ENCODE measurements around the gene C19orf53. TPM values are rescaled to one million over a fixed set of nuclear protein-coding genes. Genes with fewer than 3 reads are reported as not detected.

C19orf53 gene
- total RNA-seq, 1 experiment from 2014 or later, result 115 TPM

GRCh38 chr19:13812544-13812943 is 38.3 kb downstream of the C19orf53 start:
- no TSS peak for BruUV-seq (replicated peaks)
- no peak for TF ChIP-seq CEBPB (IDR thresholded peaks at IDR 0.05; ENCODE audit: low read depth)
- no peak for TF ChIP-seq SRF (IDR thresholded peaks at IDR 0.05; ENCODE audit: low read depth)
- TF ChIP-seq ZBTB33 (IDR thresholded peaks at IDR 0.05; ENCODE audit: extremely low read depth, insufficient replicate concordance, low read length), result no peak
- no peak for TF ChIP-seq SIN3A (IDR thresholded peaks at IDR 0.05; ENCODE audit: low read depth)
- DNase-seq (ENCODE audit: low read depth, low spot score), result no peak
- POLR2A ChIA-PET, result no interaction called here
- CTCF ChIA-PET, result interaction anchor here (1.0 kb wide), 1 partner anchor 50 kb away, joined by 3 read pairs; no protein-coding TSS in a partner anchor
- ATAC-seq, result no peak
- H3K9me3 ChIP-seq (ENCODE audit: control insufficient read depth in 1 of 2, insufficient read depth in 1 of 2, low read depth in 1 of 2, low read length in 2 of 2), result no peaks in the 10 kb centered on the region
- intact Hi-C loops (cut with micrococcal nuclease), result no loop called here
- no peaks in the 10 kb centered on the region for H3K9me2 ChIP-seq (ENCODE audit: insufficient read depth)
- RAD21 ChIA-PET (ENCODE audit: low non-redundant PET in 1 of 2, low total read pairs in 2 of 2, uncharacterized antibody in 2 of 2, unreplicated experiment in 2 of 2), result no interaction called here
- H3K79me2 ChIP-seq (ENCODE audit: insufficient read depth, low read length), result no peaks in the 10 kb centered on the region
- no peaks in the 10 kb centered on the region for H3K27me3 ChIP-seq (ENCODE audit: insufficient read depth, low read length)
- no peaks in the 10 kb centered on the region for H4K20me1 ChIP-seq (ENCODE audit: insufficient read depth)
- 0 out of 2 replicates have a peak overlapping the region, but pooled peaks have one; percentile 12 for H3K4me2 ChIP-seq (ENCODE audit: low read length)
- no peak overlapping the region for H2AFZ ChIP-seq (ENCODE audit: low read depth, low read length, poor library complexity, severe bottlenecking)
- H3K36me3 ChIP-seq (ENCODE audit: control insufficient read depth in 1 of 2, insufficient read depth in 2 of 2, low read length in 2 of 2), result peaks cover 3 to 9% of the 10 kb centered on the region in 2 experiments; a peak in 2 of 4 replicates
- H3K9ac ChIP-seq (ENCODE audit: low read length), result no peak overlapping the region
- H3K4me1 ChIP-seq (ENCODE audit: control insufficient read depth in 1 of 2, insufficient read depth in 2 of 2, low read length in 2 of 2), result peaks cover 3 to 9% of the 10 kb centered on the region in 2 experiments; a peak in 3 of 4 replicates
- no peak overlapping the region for H3K27ac ChIP-seq (ENCODE audit: low read depth, low read length)
- H3K4me3 ChIP-seq (replicated peaks in 1 of 2; ENCODE audit: low read depth in 1 of 2, low read length in 2 of 2), result no peak overlapping the region

DNA sequence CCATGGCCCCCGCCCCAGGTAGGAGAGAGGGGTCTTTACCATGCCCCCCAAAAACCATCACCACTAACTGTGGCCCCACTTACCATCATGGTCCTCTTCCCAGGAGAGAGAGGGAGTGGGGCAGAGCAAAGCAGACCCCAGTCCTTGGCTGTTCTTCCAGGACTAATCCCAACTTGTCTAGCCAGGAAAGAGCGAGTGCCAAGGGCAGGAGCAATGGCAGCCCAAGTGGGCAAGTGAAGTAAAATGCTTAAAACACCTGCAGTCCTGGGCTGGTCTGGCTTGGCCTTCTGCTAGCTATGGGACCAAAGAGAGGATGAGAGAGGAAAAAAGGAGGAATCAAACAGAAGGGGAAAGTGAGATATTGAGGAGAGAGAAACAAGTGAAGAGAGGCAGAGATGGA is 38.9 kb downstream of the C19orf53 start:
- no peak overlapping the region for H3K4me3 ChIP-seq (replicated peaks in 1 of 2; ENCODE audit: low read depth in 1 of 2, low read length in 2 of 2)
- H3K36me3 ChIP-seq (ENCODE audit: control insufficient read depth in 1 of 2, insufficient read depth in 2 of 2, low read length in 2 of 2), result peaks cover 3 to 8% of the 10 kb centered on the region in 2 experiments; a peak in 2 of 4 replicates
- no peak overlapping the region for H2AFZ ChIP-seq (ENCODE audit: low read depth, low read length, poor library complexity, severe bottlenecking)
- no peak for TF ChIP-seq POLR2A (IDR thresholded peaks at IDR 0.05; ENCODE audit: borderline replicate concordance, extremely low read depth, insufficient read depth, insufficient read length)
- TF ChIP-seq FOSL1 (IDR thresholded peaks at IDR 0.05; ENCODE audit: low read depth), result no peak
- TF ChIP-seq ZNF274 (IDR thresholded peaks at IDR 0.05; ENCODE audit: low read depth, low read length), result no peak
- TF ChIP-seq POLR2AphosphoS5 (IDR thresholded peaks at IDR 0.05; ENCODE audit: low read depth, low read length), result no peak
- H3K4me2 ChIP-seq (ENCODE audit: low read length), result no peak overlapping the region
- H3K9me3 ChIP-seq (ENCODE audit: control insufficient read depth in 1 of 2, insufficient read depth in 1 of 2, low read depth in 1 of 2, low read length in 2 of 2), result no peaks in the 10 kb centered on the region
- RAD21 ChIA-PET (ENCODE audit: low non-redundant PET in 1 of 2, low total read pairs in 2 of 2, uncharacterized antibody in 2 of 2, unreplicated experiment in 2 of 2), result no interaction called here
- no peak overlapping the region for H3K27ac ChIP-seq (ENCODE audit: low read depth, low read length)
- CTCF ChIA-PET, result interaction anchor here (1.0 kb wide), 1 partner anchor 49 kb away, joined by 3 read pairs; no protein-coding TSS in a partner anchor
- H4K20me1 ChIP-seq (ENCODE audit: insufficient read depth), result no peaks in the 10 kb centered on the region
- H3K79me2 ChIP-seq (ENCODE audit: insufficient read depth, low read length), result no peaks in the 10 kb centered on the region
- POLR2A ChIA-PET, result no interaction called here
- DNase-seq (ENCODE audit: low read depth, low spot score), result no peak
- H3K9ac ChIP-seq (ENCODE audit: low read length), result no peak overlapping the region
- intact Hi-C loops (cut with micrococcal nuclease), result no loop called here
- no peaks in the 10 kb centered on the region for H3K27me3 ChIP-seq (ENCODE audit: insufficient read depth, low read length)
- BruUV-seq (replicated peaks), result no TSS peak
- H3K4me1 ChIP-seq (ENCODE audit: control insufficient read depth in 1 of 2, insufficient read depth in 2 of 2, low read length in 2 of 2), result peaks cover 3 to 12% of the 10 kb centered on the region in 2 experiments; a peak in 3 of 4 replicates
- no peak for ATAC-seq
- H3K9me2 ChIP-seq (ENCODE audit: insufficient read depth), result no peaks in the 10 kb centered on the region

All from HCT116 (cell line).